ENCODE results near the gene ZNF479. TPM values are rescaled to one million over a fixed set of nuclear protein-coding genes. Genes with fewer than 3 reads are reported as not detected.

Gene ZNF479
- total RNA-seq, 1 donor from 2014 or later = not detected

DNA sequence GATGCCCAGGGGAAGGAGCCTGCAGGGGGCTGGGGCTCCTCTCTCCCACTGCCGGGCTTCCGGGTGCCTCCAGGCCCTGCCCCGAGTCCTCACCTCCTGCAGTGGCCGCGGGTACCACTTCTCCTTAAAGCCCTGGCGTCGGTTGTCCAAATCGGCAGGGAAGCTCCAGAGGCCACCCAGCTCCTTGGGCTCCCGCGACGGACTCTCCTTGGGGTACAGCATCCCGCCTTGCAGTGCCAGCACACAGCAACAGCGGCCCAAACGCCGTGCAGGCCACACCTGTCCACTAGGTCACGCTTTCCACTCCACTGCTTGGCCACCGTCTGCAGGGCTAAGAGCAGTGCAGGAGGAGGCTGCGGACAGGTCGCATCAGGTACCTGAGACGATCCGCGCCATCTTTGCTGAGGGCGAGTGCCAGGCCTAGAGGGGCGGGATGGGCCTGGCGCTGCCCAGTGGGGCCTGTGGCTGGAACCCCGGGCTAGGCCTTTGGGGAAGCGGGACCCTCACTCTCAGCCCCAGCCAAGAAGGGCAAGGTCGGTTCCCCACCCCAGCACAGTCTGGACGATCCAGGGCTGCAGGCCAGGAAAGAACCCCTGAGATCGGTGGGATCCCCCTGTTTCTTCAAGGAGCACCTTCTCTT is 47.7 kb upstream of the ZNF479 start:
- no peaks in the 10 kb centered on the region for H3K4me1 ChIP-seq (ENCODE audit: insufficient read depth, low read length)
- no peaks in the 10 kb centered on the region for H3K27me3 ChIP-seq (ENCODE audit: insufficient read depth, low read length)
- H3K27ac Mint-ChIP-seq (ENCODE audit: unreplicated experiment) = no peak overlapping the region
- TF ChIP-seq EZH2 (IDR thresholded peaks at IDR 0.05; ENCODE audit: insufficient read depth, low read length) = no peak
- TF ChIP-seq, protein P1, sequence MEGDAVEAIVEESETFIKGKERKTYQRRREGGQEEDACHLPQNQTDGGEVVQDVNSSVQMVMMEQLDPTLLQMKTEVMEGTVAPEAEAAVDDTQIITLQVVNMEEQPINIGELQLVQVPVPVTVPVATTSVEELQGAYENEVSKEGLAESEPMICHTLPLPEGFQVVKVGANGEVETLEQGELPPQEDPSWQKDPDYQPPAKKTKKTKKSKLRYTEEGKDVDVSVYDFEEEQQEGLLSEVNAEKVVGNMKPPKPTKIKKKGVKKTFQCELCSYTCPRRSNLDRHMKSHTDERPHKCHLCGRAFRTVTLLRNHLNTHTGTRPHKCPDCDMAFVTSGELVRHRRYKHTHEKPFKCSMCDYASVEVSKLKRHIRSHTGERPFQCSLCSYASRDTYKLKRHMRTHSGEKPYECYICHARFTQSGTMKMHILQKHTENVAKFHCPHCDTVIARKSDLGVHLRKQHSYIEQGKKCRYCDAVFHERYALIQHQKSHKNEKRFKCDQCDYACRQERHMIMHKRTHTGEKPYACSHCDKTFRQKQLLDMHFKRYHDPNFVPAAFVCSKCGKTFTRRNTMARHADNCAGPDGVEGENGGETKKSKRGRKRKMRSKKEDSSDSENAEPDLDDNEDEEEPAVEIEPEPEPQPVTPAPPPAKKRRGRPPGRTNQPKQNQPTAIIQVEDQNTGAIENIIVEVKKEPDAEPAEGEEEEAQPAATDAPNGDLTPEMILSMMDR (IDR thresholded peaks at IDR 0.05; ENCODE audit: insufficient read depth, low read depth, low read length) = no peak
- H3K27me3 Mint-ChIP-seq (ENCODE audit: low read depth, unreplicated experiment) = no peaks in the 10 kb centered on the region
- no peak overlapping the region for H3K4me2 ChIP-seq (ENCODE audit: low read length)
- H3K9me3 Mint-ChIP-seq (ENCODE audit: unreplicated experiment) = peaks cover 23% of the 10 kb centered on the region
- DNase-seq (ENCODE audit: low read depth) = no peak
- H3K4me3 ChIP-seq (ENCODE audit: insufficient read depth, low read depth, low read length) = no peak overlapping the region
- H3K4me3 Mint-ChIP-seq (ENCODE audit: unreplicated experiment) = no peak overlapping the region
- H3K36me3 ChIP-seq (ENCODE audit: insufficient read depth, low read length) = no peaks in the 10 kb centered on the region
- no peaks in the 10 kb centered on the region for H4K20me1 ChIP-seq (ENCODE audit: insufficient read depth, low read length)
- H3K36me3 Mint-ChIP-seq (ENCODE audit: low read depth, unreplicated experiment) = no peaks in the 10 kb centered on the region
- FAIRE-seq = no peak
- no peaks in the 10 kb centered on the region for H3K79me2 ChIP-seq (ENCODE audit: insufficient read depth, low read length)
- H3K9me3 ChIP-seq (ENCODE audit: insufficient read depth, low read depth, low read length) = peaks cover 40% of the 10 kb centered on the region
- H3K27ac ChIP-seq (ENCODE audit: low read depth, low read length) = no peak overlapping the region
- no peaks in the 10 kb centered on the region for H3K4me1 Mint-ChIP-seq (ENCODE audit: low read depth, unreplicated experiment)
- H3K9ac ChIP-seq (ENCODE audit: low read length) = no peak overlapping the region
- H2AFZ ChIP-seq (ENCODE audit: low read depth, low read length) = no peak overlapping the region

DNA sequence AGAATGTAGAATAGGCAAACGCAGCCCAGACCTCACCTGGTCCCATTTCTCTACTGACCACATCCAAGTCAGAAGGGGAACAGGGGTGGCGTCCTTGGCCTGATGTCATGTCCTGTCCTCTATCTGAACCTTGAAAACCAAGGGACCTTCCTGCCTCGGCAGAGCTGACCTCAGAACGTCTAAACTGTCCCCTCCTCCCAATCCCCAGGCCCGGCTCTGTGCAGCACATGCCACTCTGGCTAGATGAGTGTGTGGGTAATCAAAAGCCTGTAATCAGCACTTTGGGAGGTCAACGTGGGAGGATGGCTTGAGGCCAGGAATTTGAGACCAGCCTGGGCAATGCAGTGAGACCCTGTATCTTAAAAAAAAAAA is 46.5 kb upstream of the ZNF479 start:
- H3K4me1 ChIP-seq (ENCODE audit: insufficient read depth, low read length) = no peaks in the 10 kb centered on the region
- TF ChIP-seq EZH2 (IDR thresholded peaks at IDR 0.05; ENCODE audit: insufficient read depth, low read length) = no peak
- TF ChIP-seq, protein P1 (IDR thresholded peaks at IDR 0.05; ENCODE audit: insufficient read depth, low read depth, low read length) = no peak
- Mint-ChIP-seq H3K27me3 (ENCODE audit: low read depth, unreplicated experiment) (no peaks in the 10 kb centered on the region), H3K4me1 (ENCODE audit: low read depth, unreplicated experiment) (no peaks in the 10 kb centered on the region), H3K9me3 (ENCODE audit: unreplicated experiment) (peaks cover 23% of the 10 kb centered on the region), H3K4me3 (ENCODE audit: unreplicated experiment) (no peak overlapping the region), H3K36me3 (ENCODE audit: low read depth, unreplicated experiment) (no peaks in the 10 kb centered on the region), H3K27ac (ENCODE audit: unreplicated experiment) (no peak overlapping the region)
- DNase-seq (ENCODE audit: low read depth) (no peak), FAIRE-seq (no peak)
- H3K4me2 ChIP-seq (ENCODE audit: low read length) = no peak overlapping the region
- H2AFZ ChIP-seq (ENCODE audit: low read depth, low read length) = no peak overlapping the region
- H3K9ac ChIP-seq (ENCODE audit: low read length) = no peak overlapping the region
- H3K79me2 ChIP-seq (ENCODE audit: insufficient read depth, low read length) = no peaks in the 10 kb centered on the region
- H3K27ac ChIP-seq (ENCODE audit: low read depth, low read length) = no peak overlapping the region
- H3K9me3 ChIP-seq (ENCODE audit: insufficient read depth, low read depth, low read length) = peaks cover 40% of the 10 kb centered on the region
- no peaks in the 10 kb centered on the region for H4K20me1 ChIP-seq (ENCODE audit: insufficient read depth, low read length)
- no peaks in the 10 kb centered on the region for H3K36me3 ChIP-seq (ENCODE audit: insufficient read depth, low read length)
- no peaks in the 10 kb centered on the region for H3K27me3 ChIP-seq (ENCODE audit: insufficient read depth, low read length)
- H3K4me3 ChIP-seq (ENCODE audit: insufficient read depth, low read depth, low read length) = no peak overlapping the region

Measured in astrocyte (in vitro differentiated cells and primary cell).